GM20431 (cell line): ENCODE results near the gene GSDME.
"Not testable (repeated sequence)": the region's sequence is repeated elsewhere in the genome, so short reads cannot be mapped to it uniquely, and the experiment has no call there.

Source experiments
- in situ Hi-C: fragments of 300-500 bp; cut with MseI, MboI; formaldehyde crosslinking; loops from one replicate; pipeline ENCODE4 v1.15.0; 2020; ENCODE audit warnings: low sequenced_read_pairs; ENCODE audit not compliant: unreplicated experiment

GSDME gene

DNA sequence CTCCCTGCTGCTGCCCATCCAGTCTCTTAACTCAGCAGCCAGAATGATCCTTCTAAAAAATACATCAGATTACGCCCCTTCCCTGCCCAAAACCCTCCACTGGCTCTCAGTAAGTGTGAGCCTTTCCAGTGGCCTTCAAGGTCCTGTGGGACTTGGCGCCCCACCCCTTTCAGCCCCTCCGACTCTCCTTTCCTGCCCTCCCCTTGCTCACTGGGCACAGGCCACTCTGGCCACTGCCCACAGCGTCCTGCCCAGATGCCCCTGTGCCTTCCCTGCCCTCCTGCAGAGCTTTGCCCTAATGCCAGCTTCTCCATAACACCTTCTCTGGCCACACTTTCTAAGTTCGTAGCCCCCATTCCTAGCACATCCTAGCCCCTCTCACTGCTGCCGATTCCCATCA lies 13.8 kb downstream of the GSDME start:
- in situ Hi-C loops: no loop called here

- in situ Hi-C loops: no loop called here
Observed at GRCh38 chr7:24742506-24743162, 14.6 kb downstream of the GSDME start.

DNA sequence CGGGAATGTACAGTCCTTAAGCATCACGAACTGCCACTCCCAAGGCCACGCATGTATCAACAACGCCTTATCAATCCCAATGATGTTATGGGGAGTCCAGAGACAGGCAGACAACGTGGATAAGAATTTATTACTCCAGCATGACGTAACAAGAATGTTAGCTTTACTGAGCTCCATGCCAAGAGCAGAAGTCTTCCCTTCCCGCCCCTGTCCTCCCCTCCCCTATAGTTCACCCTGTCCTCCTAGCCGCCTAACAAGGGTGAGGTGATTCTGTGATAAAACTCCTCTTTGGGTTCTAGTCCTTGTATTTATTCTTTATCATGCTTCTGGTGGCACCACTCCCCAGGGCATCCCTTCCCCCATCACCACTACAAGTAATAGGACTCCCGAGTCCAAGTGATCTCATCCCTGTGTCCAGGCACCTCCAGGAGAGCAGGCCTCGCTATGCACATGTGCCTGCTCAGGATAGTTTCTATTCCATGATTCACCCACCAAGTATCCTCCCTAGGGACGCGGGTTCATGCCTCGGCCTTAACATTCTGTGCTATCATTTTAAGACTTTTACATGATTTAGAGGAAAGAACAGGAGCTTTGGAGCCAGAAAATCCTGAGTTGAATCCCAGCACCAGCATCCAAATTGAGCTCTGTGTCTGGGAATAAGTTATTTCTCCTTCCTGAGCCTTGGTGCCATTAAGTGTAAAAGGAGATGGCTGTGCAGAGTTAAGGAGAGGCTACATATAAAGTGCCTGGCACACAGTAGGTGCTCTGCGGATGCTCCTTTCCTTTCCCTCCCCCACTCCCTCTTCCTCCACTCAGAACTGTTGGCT lies 15.4 kb downstream of the GSDME start:
- in situ Hi-C loops: no loop called here

DNA sequence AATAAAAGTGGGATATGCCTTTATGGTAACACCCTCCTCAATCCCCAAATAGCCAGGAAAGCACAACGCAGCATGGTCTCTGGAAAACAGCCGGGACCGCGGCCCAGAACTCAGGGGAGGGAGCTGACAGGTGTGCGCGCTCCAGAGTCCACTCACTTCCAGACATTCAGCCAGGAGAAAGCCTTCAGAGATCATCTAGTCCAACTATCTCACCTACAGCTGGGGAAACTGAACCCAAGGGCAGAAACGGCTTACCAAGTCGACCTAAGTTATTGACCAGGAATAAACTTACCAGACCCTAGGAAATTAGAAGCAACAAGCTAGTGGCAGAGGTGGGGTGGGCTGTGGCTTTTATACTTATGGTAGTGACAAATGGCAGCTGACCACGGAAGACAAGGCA lies 16.4 kb downstream of the GSDME start:
- in situ Hi-C loops: no loop called here

DNA sequence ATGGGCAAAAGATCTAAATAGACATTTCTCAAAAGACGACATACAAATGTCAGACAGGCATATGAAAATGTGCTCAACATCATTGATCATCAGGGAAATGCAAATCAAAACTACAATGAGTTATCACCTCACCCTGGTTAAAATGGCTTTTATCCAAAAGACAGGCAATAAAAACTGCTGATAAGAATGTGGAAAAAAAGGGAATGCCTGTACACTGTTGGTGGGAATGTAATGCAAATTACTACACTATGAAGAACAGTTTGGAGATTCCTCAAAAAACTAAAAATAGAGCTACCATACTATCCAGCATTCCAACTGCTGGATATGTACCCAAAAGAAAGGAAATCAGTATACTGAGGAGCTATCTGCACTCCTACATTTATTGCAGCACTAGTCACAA lies 18.0 kb downstream of the GSDME start:
- in situ Hi-C loops: no loop called here

DNA sequence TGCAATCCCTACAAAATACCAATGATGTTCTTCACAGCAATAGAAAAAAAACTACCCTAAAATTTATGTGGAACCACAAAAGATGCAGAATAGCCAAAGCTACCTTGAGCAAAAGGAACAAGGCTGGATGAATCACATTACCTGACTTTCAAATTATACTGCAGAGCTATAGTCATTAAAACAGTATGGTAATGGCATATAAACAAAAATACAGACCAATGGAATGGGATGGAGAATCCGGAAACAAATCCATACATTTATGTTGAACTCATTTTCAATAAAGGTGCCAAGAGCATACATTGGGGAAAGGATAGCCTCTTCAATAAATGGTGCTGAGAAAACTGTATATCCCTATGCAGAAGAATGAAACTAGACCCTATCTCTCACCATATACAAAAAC lies 18.7 kb downstream of the GSDME start:
- in situ Hi-C loops: no loop called here

DNA sequence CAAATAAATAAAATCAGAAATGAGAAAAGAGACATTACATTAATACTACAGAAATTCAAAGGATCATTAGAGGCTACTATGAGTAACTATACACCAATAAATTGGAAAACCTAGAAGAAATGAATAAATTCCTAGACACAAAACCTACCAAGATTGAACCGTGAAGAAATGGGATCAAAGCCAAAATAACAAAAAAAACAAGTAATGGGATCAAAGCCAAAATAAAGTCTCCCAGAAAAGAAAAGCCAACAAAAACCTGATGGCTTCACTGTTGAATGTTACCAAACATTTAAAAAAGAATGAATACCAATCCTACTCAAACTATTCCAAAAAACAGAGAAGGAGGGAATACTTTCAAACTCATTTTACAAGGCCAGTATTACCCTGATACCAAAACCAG lies 20.0 kb downstream of the GSDME start:
- in situ Hi-C loops: no loop called here

GRCh38 chr7:24735594-24735993 lies 21.7 kb downstream of the GSDME start:
- in situ Hi-C loops: not testable (repeated sequence)

- in situ Hi-C loops: no loop called here
Observed at GRCh38 chr7:24734306-24734705, 23.0 kb downstream of the GSDME start.

DNA sequence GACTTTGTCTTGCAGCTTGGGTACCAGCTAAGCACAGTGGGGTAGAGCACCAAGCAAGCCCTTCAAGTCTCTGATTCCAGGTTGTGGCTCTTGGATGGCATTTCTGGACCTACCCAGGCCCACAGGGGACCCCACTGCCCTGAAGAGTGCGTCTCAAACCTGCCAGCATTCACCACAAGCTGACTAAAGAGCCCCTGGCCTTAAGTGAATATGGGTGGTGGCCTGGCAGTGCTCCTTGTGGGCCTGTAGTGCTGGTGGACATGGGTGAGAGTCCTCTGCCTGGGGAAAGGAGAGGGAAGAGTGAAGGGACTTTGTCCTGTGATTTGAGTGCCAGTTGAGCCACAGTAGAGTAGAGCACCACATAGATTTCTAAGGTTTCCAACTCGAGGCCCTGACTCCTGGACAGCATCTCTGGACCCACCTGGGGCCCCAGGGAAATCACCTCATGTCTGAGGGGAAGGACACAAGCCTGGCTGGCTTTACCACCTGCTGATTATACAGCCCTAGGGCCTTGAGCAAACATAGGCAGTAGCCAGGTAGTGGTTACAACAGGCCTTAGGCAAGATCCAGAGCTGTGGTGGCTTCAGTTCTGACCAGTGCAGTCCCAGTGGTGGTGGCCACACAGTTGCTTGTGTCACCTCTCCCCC lies 23.7 kb downstream of the GSDME start:
- in situ Hi-C loops: no loop called here

DNA sequence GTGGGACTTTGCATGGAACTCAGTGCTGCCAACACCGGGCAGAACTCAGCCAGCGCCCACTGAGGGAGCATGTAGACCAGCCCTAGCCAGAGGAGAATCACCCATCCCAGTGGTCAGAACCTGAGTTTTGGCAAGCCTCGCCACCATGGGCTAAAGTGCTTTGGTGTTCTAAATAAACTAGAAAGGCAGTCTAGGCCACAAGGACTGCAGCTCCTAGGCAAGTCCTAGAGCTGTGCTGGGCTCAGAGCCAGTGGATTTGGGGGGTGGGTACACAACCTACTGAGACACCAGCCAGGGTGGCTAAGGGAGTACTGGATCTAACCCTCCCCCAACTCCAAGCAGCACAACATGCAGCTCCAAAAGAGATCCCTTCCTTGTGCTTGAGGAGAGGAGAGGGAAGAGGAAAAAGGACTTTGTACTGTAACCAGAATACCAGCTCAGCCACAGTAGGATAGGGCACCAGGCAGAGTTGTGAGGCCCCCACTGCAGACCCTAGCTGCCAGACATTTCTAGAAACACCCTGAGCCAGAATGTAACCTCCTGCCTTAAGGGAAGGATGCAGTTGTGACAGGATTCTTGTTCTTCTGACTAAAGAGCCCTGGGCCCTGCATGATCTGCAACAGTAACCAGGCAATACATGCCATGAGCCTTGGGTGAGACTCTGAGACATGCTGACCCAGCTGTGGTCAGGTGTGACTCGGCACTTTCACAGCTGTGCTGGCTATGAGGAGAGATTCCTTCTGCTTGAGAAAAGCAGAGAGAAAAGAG lies 24.4 kb downstream of the GSDME start:
- in situ Hi-C loops: no loop called here

GRCh38 chr7:24731313-24731712 lies 26.0 kb downstream of the GSDME start:
- in situ Hi-C loops: no loop called here

DNA sequence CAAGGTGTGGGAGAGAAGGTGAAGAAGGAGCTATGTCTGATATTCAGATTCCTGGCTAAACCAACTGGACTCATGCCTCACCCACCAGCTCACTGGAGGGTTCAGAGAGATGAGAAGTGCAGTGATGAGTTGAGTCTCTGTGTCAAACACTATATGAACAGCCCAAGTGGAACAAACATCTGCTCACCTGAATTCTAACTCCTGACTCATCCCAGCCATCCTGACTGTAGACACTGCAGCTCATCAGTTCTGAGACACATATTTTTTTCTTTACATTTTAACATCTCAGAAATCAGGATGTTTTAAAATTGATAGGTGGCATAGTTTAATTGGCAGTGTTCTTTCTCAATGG lies 27.3 kb downstream of the GSDME start:
- in situ Hi-C loops: no loop called here

GRCh38 chr7:24729365-24730017 lies 27.8 kb downstream of the GSDME start:
- in situ Hi-C loops: no loop called here

DNA sequence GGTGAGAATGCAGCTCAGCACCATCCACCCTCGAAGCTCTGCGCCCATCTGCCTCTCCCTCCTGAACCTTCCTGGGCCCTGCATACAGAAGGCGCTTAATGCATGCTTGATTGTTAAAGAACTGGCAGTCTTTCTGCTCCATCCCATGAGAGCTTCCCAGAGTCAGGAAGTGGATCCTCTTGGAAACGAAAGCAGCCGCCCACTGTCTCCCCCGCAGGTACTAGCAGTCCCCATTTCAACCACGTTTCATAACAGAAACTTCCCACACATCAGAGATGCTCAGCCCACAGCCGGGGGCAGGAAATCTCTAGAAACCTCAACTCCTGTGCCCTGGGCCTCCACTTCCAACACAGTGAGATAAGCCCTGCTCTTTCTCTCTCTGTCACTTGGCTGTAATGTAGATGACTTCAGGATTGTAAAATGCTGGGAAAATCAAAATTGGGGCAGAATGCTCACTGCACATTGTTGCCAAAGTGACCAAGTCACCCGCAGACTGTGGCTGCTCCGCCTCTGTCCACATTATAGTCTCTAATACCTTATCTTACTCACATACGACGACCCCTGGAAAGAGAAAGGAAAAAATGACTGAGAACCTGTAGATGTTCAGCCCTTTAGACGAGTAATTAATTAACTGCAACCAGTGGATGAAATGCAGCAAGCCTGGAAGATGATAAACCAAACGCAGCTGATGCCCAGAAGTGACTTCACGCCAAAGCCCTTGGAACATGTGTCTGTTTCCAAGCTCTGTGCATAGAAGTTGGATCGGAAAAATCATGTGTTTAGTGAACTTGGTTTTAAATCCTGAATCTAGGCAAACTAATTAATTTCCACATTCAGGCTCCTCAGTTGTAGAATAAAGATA lies 28.5 kb downstream of the GSDME start:
- in situ Hi-C loops: no loop called here

- in situ Hi-C loops: no loop called here
Observed at GRCh38 chr7:24728121-24728500, 29.2 kb downstream of the GSDME start.

GRCh38 chr7:24727154-24728120 lies 29.8 kb downstream of the GSDME start:
- in situ Hi-C loops: no loop called here

DNA sequence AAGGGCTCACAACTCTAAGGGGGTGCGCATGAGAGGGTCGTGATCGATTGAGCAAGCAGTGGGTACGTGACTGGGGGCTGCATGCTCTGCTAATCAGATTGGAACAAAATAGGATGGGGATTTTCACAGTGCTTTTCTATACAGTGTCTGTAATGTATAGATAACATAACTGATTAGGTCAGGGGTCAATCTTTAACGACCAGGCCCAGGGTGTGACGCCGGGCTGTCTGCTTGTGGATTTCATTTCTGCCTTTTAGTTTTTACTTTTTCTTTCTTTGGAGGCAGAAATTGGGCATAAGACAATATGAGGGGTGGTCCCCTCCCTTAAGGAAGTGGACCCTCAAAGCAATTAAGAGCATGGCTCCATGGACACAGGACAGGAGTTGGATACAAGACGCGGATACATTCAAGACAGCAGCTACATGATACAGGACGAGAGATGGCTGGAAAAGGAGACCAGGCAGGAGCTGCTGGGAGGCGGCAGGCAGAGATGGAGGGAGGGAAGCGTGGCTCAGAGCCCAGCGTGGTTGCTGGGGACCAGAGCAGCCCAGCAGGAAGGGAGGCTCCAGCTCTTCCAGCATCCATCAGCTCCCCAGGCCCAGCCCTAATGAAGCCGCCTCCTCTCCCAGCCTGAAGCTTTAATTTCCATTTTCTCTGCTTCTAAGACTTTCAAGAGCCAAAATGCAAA lies 31.6 kb downstream of the GSDME start:
- in situ Hi-C loops: no loop called here
